Urinary bladder (tissue), 4 donors: Measurements from ENCODE around the gene NUMA1. TPM values are rescaled to one million over a fixed set of nuclear protein-coding genes. Genes with fewer than 3 reads are reported as not detected.

Experiments
- DNase-seq: peaks from one replicate; pipeline ENCODE4 v3.0.0-alpha.2; 2015; ENCODE audit errors: extremely low spot score
- H3K27ac ChIP-seq: one replicate; pipeline ENCODE4 v1.5.1; 2013; ENCODE audit warnings: low read depth, mild to moderate bottlenecking, moderate library complexity
- H3K36me3 ChIP-seq: one replicate; pipeline ENCODE4 v1.6.1; 2013; ENCODE audit warnings: mild to moderate bottlenecking, moderate library complexity; ENCODE audit not compliant: insufficient read depth
- H3K4me1 ChIP-seq: one replicate; pipeline ENCODE4 v1.6.1; 2013; ENCODE audit warnings: mild to moderate bottlenecking, moderate library complexity; ENCODE audit not compliant: insufficient read depth
- H3K4me3 ChIP-seq: one replicate; pipeline ENCODE4 v1.5.1; 2013; ENCODE audit warnings: low read depth, low read length
- WGBS: extraction: QIAGEN DNeasy Blood & Tissue Kit; methylation state at CpG from one replicate; pipeline ENCODE4 v1.1.7; 2013; 5-methylcytosine and 5-hydroxymethylcytosine counted together
- polyA plus RNA-seq: library from polyadenylated mRNA; stranded (reverse); fragments of 200-250 nt; gene quantifications from one replicate; pipeline ENCODE4 v1.2.3, GENCODE V29; 2013
- total RNA-seq: library from RNA; depleted of rRNA; stranded (reverse); fragments of >200 nt; gene quantifications from one replicate; pipeline ENCODE4 v1.2.3, GENCODE V29; 2014
- donor health status: healthy with polysubstance abuse.
- donor health status: healthy.

NUMA1 gene, protein sequence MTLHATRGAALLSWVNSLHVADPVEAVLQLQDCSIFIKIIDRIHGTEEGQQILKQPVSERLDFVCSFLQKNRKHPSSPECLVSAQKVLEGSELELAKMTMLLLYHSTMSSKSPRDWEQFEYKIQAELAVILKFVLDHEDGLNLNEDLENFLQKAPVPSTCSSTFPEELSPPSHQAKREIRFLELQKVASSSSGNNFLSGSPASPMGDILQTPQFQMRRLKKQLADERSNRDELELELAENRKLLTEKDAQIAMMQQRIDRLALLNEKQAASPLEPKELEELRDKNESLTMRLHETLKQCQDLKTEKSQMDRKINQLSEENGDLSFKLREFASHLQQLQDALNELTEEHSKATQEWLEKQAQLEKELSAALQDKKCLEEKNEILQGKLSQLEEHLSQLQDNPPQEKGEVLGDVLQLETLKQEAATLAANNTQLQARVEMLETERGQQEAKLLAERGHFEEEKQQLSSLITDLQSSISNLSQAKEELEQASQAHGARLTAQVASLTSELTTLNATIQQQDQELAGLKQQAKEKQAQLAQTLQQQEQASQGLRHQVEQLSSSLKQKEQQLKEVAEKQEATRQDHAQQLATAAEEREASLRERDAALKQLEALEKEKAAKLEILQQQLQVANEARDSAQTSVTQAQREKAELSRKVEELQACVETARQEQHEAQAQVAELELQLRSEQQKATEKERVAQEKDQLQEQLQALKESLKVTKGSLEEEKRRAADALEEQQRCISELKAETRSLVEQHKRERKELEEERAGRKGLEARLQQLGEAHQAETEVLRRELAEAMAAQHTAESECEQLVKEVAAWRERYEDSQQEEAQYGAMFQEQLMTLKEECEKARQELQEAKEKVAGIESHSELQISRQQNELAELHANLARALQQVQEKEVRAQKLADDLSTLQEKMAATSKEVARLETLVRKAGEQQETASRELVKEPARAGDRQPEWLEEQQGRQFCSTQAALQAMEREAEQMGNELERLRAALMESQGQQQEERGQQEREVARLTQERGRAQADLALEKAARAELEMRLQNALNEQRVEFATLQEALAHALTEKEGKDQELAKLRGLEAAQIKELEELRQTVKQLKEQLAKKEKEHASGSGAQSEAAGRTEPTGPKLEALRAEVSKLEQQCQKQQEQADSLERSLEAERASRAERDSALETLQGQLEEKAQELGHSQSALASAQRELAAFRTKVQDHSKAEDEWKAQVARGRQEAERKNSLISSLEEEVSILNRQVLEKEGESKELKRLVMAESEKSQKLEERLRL (N-terminal part only)
- total RNA-seq, result 193 TPM
- polyA plus RNA-seq, result 219 TPM

DNA sequence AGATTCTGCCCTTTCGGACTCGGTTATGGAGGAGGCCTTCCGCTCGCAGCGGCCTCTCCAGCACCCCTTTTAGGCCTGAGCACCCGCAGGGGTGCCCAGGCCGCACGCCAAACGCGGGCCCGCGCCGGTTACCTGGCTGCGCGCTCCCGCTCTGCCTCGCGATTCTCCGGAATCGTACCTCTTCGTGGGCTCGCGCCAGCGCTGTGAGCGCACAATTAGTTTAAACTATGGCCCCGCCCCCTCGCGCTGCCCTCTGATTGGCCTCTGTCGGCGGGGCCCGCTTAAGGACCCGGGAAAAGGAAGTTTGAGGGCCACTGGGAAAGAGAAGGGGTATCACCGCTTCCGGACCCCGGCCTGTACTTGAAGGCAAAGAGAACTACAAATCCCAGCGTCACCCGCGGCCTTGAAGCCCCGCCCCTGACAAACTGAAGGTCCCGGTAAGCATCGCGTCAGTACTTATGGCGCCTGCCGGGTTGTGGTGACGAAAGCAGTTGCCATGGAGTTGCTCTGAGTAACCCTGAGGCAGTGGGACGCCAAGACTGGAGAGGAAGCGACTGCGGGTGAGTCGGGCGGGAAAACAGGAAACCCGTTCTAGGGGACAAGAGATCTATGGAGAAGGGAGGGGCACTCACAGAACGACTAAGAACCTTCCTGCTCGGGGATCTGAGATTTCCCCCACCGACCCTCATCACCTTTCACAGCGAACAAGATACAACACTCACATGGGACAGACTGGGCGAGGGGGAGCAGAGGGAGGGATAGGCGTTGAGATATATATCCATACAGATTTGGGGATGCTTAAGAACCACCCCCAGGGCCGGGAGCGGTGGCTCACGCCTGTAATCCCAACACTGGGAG is at the start of gene NUMA1, which contains the start of gene LRRC51:
Gene NUMA1 (minus strand): TSS at position 217 of the 858 bp plus-strand sequence. CDS start 44,599 bp downstream, outside the sequence.
Gene LRRC51 (plus strand): TSS at position 525 of the 858 bp plus-strand sequence. CDS start 8,234 bp downstream, outside the sequence.
- DNase-seq, result peak; percentile 100
- Histone ChIP-seq H3K4me3 (peak within 1 kb of the TSS; percentile 71), H3K4me1 (peaks cover 2% of the 10 kb centered on the region), H3K36me3 (no peaks in the 10 kb centered on the region), H3K27ac (peak within 1 kb of the TSS; percentile 92)
- WGBS, result under 1% methylated on average over 60 of the region's 60 CpGs

DNA sequence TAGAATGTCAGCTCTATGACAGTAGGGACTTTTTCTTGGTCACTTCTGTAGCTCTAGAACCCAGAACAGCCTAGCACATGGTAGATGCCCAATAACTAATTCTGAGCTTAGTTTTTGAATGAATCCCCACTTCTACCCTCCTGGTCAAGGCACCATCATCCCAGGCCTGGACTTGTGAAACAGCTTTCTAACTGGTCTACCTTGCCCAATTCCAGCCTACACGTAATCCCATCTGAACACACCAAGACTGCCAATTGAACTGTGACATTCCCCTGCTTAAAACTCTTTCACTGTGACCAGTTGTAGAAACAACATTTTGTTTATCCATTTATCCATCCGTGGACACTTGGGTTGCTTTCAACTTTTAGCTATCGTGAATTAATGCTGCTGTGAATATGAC is 49.0 kb upstream of the NUMA1 start:
- Histone ChIP-seq H3K36me3 (no peaks in the 10 kb centered on the region), H3K4me3 (no peak overlapping the region)

DNA sequence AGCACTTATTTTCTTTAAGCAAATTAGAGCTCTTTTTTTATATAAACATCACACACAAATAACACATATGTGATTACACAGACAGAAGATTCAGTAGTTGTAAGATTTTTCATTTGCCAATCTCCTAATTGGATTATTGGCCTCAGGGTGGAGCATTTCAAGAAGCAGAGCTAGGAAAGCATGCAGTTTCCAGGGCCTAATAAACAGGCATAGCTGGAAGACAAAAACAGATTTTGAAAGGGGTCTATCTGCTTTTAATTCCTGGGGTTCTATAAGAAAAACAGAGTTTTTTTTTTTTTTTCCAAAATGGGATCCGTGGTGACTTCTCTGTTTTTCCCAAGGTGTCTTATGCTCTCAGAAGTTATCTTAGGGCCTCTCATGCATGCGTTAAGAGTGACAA is 47.6 kb upstream of the NUMA1 start:
- 56% methylated on average over 2 of the region's 2 CpGs for WGBS
- no peaks in the 10 kb centered on the region for H3K4me1 ChIP-seq
- no peaks in the 10 kb centered on the region for H3K36me3 ChIP-seq
- DNase-seq, result no peak
- no peak overlapping the region for H3K4me3 ChIP-seq
- no peak overlapping the region for H3K27ac ChIP-seq

More for the DNA sequence above, 49.0 kb upstream of the NUMA1 start:
- H3K27ac ChIP-seq, result no peak overlapping the region
- DNase-seq, result no peak
- 84% methylated on average over 3 of the region's 3 CpGs for WGBS
- no peaks in the 10 kb centered on the region for H3K4me1 ChIP-seq

DNA sequence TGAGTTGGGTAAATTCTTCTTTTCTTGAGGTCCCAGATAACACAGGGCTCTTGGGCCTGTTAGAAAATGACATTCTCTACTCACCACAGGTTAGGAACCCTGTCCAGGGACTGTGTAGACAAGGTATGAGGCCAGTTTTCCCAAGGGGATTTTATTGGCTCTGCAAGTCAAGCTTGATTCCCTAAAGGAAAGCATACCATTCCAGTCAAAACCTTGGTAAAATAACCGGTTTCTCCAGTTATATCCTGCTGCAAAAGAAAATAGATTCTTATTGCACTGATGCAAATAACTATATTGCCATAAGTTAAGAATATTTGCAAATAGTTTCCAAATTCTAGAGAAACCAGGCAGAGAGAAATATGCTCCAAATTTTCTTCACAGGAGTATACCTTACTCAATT is 45.6 kb upstream of the NUMA1 start:
- no peak overlapping the region for H3K27ac ChIP-seq
- DNase-seq, result no peak
- 60% methylated on average over 1 of the region's 1 CpG for WGBS
- H3K4me3 ChIP-seq, result no peak overlapping the region
- H3K4me1 ChIP-seq, result no peaks in the 10 kb centered on the region
- H3K36me3 ChIP-seq, result no peaks in the 10 kb centered on the region

DNA sequence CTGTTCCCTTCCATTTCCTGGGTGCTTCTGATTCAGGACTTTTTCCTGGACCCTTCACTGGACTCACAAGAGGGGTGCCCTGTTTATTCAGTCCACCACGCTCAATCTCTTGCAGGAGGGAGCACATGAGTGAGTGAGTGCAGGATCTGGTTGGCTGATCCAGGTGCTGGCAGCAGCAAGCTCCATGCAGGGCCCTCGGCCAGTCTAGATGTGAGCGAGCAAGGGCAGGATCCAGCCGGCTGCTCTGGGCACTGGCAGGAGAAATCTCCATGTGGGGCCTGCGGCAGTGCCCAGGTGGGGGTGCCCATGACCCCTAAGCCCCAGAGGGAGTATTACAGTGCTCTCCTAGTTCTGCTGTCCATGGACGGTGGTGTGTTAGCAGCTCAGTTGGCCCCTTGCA is 43.7 kb upstream of the NUMA1 start:
- no peak for DNase-seq
- 87% methylated on average over 6 of the region's 6 CpGs for WGBS
- H3K36me3 ChIP-seq, result no peaks in the 10 kb centered on the region
- H3K4me3 ChIP-seq, result no peak overlapping the region
- H3K27ac ChIP-seq, result no peak overlapping the region
- H3K4me1 ChIP-seq, result no peaks in the 10 kb centered on the region

DNA sequence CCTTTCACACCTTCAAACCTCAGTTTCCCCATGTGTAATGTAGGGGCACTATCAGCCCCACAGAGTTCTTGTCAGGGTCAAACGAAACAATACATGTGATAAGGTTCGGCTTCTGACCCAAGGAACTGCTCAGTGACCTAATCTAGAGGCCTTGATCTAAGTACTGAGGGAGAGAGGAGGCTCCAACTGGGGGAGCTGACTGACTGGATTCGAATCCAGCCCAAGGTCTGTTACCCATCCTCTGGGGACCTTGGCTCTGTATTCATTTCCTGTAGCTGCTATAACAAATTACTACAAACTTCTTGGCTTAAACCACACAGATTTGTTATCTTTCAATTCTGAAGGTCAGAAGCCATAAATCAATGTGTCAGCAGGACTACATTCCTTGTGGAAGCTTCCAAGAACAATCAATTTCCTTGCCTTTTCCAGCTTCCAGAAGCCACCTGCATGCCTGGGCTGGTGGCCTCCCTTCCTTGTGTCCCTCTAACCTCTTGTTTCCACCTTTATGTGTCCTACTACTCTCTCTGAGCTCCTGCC is 42.8 kb upstream of the NUMA1 start:
- no peak overlapping the region for H3K4me3 ChIP-seq
- no peaks in the 10 kb centered on the region for H3K4me1 ChIP-seq
- no peaks in the 10 kb centered on the region for H3K36me3 ChIP-seq
- WGBS, result 72% methylated on average over 3 of the region's 3 CpGs
- H3K27ac ChIP-seq, result no peak overlapping the region
- DNase-seq, result no peak

DNA sequence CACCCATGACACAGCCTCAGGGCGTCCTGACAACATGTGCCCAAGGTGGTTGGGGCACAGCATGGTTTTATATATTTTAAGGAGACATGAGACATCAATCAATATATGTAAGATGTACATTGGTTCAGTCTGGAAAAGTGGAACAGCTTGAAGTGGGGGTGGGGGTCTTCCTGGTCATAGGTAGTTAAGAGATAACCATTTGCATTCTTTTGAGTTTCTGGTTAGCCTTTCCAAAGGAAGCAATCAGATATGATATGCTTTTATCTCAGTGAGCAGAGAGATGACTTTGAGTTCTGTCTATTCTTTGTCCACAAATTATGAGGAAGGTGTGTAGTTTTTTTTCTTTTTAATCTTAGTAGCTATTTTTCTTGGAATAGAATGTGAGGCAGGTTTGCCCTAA is 42.3 kb upstream of the NUMA1 start:
- H3K36me3 ChIP-seq, result no peaks in the 10 kb centered on the region
- WGBS, result 86% methylated on average over 1 of the region's 1 CpG
- no peak overlapping the region for H3K27ac ChIP-seq
- no peak overlapping the region for H3K4me3 ChIP-seq
- DNase-seq, result no peak
- no peaks in the 10 kb centered on the region for H3K4me1 ChIP-seq

DNA sequence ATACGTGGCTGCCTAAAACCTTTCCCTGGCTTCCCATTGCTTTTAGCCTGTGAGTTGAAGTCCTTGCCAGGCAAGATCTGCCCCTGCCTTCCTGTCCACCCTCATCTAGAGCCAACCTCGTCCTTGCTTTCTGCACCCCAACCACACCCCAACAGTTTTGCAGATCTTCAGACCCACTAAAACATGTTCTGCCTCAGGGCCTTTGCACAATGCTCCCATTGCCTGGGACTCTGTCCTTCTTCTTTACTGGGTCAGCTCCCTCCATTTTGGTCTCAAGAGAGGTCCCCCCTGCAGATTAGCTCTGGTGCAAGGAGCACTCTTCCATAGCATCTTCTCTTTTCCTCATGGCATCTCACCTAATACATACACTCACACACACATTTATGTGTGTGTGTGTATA is 40.6 kb upstream of the NUMA1 start:
- Histone ChIP-seq H3K4me3 (no peak overlapping the region), H3K36me3 (no peaks in the 10 kb centered on the region), H3K4me1 (no peaks in the 10 kb centered on the region), H3K27ac (no peak overlapping the region)
- whole genome bisulfite sequencing, result 76% methylated on average over 2 of the region's 2 CpGs
- DNase-seq, result no peak

DNA sequence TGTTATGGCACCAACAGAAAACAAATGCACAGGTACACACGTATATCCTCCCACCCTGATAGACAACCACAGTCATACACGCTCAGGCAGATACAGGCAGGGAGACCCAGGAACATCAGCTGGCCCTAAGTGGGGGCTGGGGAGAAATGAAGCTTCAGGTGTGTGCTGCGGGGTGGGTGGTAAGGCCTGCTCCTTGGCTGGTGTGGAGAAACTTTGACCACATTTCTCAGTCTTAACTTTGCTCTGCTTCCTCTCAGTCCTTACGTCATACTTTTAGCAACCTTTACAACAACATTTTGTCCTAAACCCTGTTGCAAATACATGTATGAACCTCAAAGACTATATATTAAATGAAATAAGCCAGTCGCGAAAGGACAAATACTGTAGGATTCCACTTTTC is 38.9 kb upstream of the NUMA1 start:
- no peak for DNase-seq
- no peaks in the 10 kb centered on the region for H3K4me1 ChIP-seq
- WGBS, result 80% methylated on average over 6 of the region's 6 CpGs
- H3K27ac ChIP-seq, result no peak overlapping the region
- H3K4me3 ChIP-seq, result no peak overlapping the region
- H3K36me3 ChIP-seq, result no peaks in the 10 kb centered on the region

DNA sequence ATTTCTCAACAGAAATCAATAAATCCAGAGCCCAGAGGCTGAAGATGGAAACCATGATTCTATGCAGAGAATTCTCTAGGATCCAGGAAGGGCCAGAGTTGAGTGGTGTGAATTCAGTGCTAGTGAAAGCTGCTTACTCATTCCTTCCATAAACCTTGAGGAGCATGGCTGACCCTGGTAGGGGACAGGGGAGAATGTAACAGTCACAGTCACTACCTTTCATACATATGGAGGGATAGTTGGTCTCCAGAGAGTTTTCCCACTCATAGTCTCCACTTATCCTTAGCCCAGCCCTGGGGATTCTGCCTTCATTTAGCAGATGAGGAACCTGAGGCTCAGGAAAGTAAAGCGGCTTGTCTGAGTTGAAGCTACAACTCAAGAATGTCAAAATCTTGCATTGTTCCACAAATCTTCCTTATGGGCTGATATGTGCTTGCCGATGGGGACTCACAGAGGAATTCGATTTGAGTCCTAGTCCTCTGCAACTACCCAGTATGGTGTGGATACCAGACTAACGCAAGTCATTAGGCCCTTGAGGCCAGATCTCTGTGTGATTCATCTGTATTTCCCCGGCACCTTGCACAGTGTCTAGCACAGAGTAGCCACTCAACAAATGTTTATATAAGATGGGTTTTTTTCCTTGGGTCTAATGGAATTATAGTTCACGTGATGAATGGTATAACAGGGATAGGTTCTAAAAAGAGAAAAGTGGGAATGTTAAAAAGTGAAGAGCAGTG is 35.8 kb upstream of the NUMA1 start:
- no peaks in the 10 kb centered on the region for H3K4me1 ChIP-seq
- H3K27ac ChIP-seq, result no peak overlapping the region
- no peaks in the 10 kb centered on the region for H3K36me3 ChIP-seq
- H3K4me3 ChIP-seq, result no peak overlapping the region
- 90% methylated on average over 6 of the region's 6 CpGs for WGBS
- DNase-seq, result no peak

DNA sequence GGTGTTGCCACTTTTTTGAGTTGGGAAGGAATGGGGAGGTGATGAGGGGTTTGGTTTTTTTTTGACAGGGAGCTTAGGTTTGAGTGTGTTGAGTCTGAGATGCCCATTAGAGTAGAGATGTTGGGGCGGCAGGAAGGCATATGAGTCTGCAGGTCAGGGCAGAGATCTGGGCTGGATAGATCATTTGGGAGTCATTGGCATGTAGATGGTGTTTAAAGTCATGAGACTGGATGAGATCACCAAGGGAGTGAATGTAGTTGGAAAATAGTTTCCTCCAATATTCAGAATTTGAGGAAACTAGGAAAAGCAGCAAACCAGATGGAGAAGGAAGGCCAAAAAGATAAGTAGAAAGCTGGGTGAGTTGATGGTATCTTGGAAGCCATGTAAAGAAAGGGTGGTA is 34.2 kb upstream of the NUMA1 start:
- no peak overlapping the region for H3K27ac ChIP-seq
- DNase-seq, result no peak
- no peaks in the 10 kb centered on the region for H3K4me1 ChIP-seq
- H3K36me3 ChIP-seq, result no peaks in the 10 kb centered on the region
- WGBS, result 98% methylated on average over 1 of the region's 1 CpG
- H3K4me3 ChIP-seq, result no peak overlapping the region
